MM.1S (cell line): Measurements from ENCODE around the gene KBTBD4.

Experiments
- DNase-seq: peaks from one replicate; pipeline ENCODE4 v3.0.0-alpha.2; 2015
- H2AFZ ChIP-seq: fragments of 300-600 bp; sonication (generic); 2 replicates; pipeline ENCODE4 v1.6.0; 2016; ENCODE audit warnings: antibody characterized with exemption, low read length
- H3F3A ChIP-seq: fragments of 300-600 bp; sonication (generic); 2 replicates; pipeline ENCODE4 v1.6.1; 2016; ENCODE audit warnings: mild to moderate bottlenecking, antibody characterized with exemption, low read length, moderate library complexity, mixed read lengths; ENCODE audit not compliant: insufficient read depth
- H3K27ac ChIP-seq: fragments of 300-600 bp; sonication (generic); 2 replicates; pipeline ENCODE4 v1.5.1; 2016; ENCODE audit warnings: mild to moderate bottlenecking, low read length
- H3K27me3 ChIP-seq: fragments of 300-600 bp; sonication (generic); replicated peaks from 2 replicates; pipeline ENCODE4 v1.6.0; 2016; ENCODE audit warnings: low read length; ENCODE audit not compliant: insufficient read depth
- H3K36me3 ChIP-seq: fragments of 300-600 bp; sonication (generic); replicated peaks from 2 replicates; pipeline ENCODE4 v1.6.1; 2016; ENCODE audit warnings: mild to moderate bottlenecking, low read length, mixed read lengths; ENCODE audit not compliant: insufficient read depth
- H3K4me1 ChIP-seq: fragments of 300-600 bp; sonication (generic); 2 replicates; pipeline ENCODE4 v1.6.1; 2016; ENCODE audit warnings: low read length, mixed read lengths
- H3K4me2 ChIP-seq: fragments of 300-600 bp; sonication (generic); 2 replicates; pipeline ENCODE4 v1.6.0; 2016; ENCODE audit warnings: low read depth, low read length
- H3K4me3 ChIP-seq: fragments of 300-600 bp; sonication (generic); 2 replicates; pipeline ENCODE4 v1.5.1; 2016; ENCODE audit warnings: low read length, mixed read lengths
- H3K79me2 ChIP-seq: fragments of 300-600 bp; sonication (generic); 2 replicates; pipeline ENCODE4 v1.6.1; 2016; ENCODE audit warnings: mixed run types, low read length, mixed read lengths
- H3K9ac ChIP-seq: fragments of 300-600 bp; sonication (generic); 2 replicates; pipeline ENCODE4 v1.6.1; 2016; ENCODE audit warnings: low read length, mixed read lengths
- H3K9me2 ChIP-seq: fragments of 300-600 bp; sonication (generic); replicated peaks from 2 replicates; pipeline ENCODE4 v1.6.1; 2016; ENCODE audit warnings: mild to moderate bottlenecking, low read length, mixed read lengths; ENCODE audit not compliant: insufficient read depth
- H3K9me3 ChIP-seq: fragments of 300-600 bp; sonication (generic); replicated peaks from 2 replicates; pipeline ENCODE4 v1.6.1; 2016; ENCODE audit warnings: mild to moderate bottlenecking, low read length, mixed read lengths; ENCODE audit not compliant: insufficient read depth
- H4K20me1 ChIP-seq: fragments of 300-600 bp; sonication (generic); 2 replicates; pipeline ENCODE4 v1.6.1; 2016; ENCODE audit warnings: mild to moderate bottlenecking, low read length, moderate library complexity, mixed read lengths; ENCODE audit not compliant: insufficient read depth
- CTCF ChIP-seq: fragments of 300-600 bp; sonication (generic); IDR thresholded peaks from 2 replicates; pipeline ENCODE4 v1.5.1; 2016; ENCODE audit warnings: antibody characterized with exemption, low read length, mixed read lengths
- EZH2 ChIP-seq: fragments of 300-600 bp; sonication (generic); optimal IDR thresholded peaks from 2 replicates; pipeline ENCODE3; 2017; ENCODE audit warnings: low read depth, mild to moderate bottlenecking, antibody characterized with exemption, low read length, mixed read lengths
- EZH2phosphoT487 ChIP-seq: fragments of 300-600 bp; sonication (generic); IDR thresholded peaks from 2 replicates; pipeline ENCODE4 v1.6.1; 2018; ENCODE audit warnings: antibody characterized with exemption, low read length

Gene KBTBD4

GRCh38 chr11:47592251-47592650, 13.5 kb upstream of the KBTBD4 start:
- Histone ChIP-seq H3K27ac (no peak overlapping the region), H3F3A (no peaks in the 10 kb centered on the region), H3K4me2 (no peak overlapping the region), H3K27me3 (no peaks in the 10 kb centered on the region), H3K4me3 (no peak overlapping the region), H3K4me1 (no peaks in the 10 kb centered on the region), H3K9me3 (no peaks in the 10 kb centered on the region), H3K36me3 (no peaks in the 10 kb centered on the region), H2AFZ (no peak overlapping the region), H4K20me1 (no peaks in the 10 kb centered on the region), H3K9ac (no peak overlapping the region), H3K9me2 (no peaks in the 10 kb centered on the region), H3K79me2 (no peaks in the 10 kb centered on the region)
- no peak for TF ChIP-seq EZH2phosphoT487
- TF ChIP-seq EZH2 = no peak
- no peak for TF ChIP-seq CTCF
- no peak for DNase-seq

- no peak overlapping the region for H2AFZ ChIP-seq
- no peak overlapping the region for H3K4me3 ChIP-seq
- H4K20me1 ChIP-seq = no peaks in the 10 kb centered on the region
- H3K9me2 ChIP-seq = no peaks in the 10 kb centered on the region
- no peak for DNase-seq
- no peak overlapping the region for H3K4me2 ChIP-seq
- H3K4me1 ChIP-seq = no peaks in the 10 kb centered on the region
- H3K27me3 ChIP-seq = no peaks in the 10 kb centered on the region
- no peaks in the 10 kb centered on the region for H3K79me2 ChIP-seq
- H3K36me3 ChIP-seq = no peaks in the 10 kb centered on the region
- H3K27ac ChIP-seq = no peak overlapping the region
- no peak for TF ChIP-seq CTCF
- TF ChIP-seq EZH2phosphoT487 = no peak
- no peak for TF ChIP-seq EZH2
- H3K9ac ChIP-seq = no peak overlapping the region
- no peaks in the 10 kb centered on the region for H3K9me3 ChIP-seq
- H3F3A ChIP-seq = no peaks in the 10 kb centered on the region
Measured at GRCh38 chr11:47591764-47592163, 13.0 kb upstream of the KBTBD4 start.

GRCh38 chr11:47589977-47590861, 11.4 kb upstream of the KBTBD4 start:
- Histone ChIP-seq H4K20me1 (no peaks in the 10 kb centered on the region), H3K9ac (no peak overlapping the region), H2AFZ (no peak overlapping the region), H3F3A (no peaks in the 10 kb centered on the region), H3K4me3 (no peak overlapping the region), H3K36me3 (no peaks in the 10 kb centered on the region), H3K27ac (no peak overlapping the region), H3K4me1 (no peaks in the 10 kb centered on the region), H3K4me2 (no peak overlapping the region), H3K79me2 (no peaks in the 10 kb centered on the region), H3K9me3 (no peaks in the 10 kb centered on the region), H3K27me3 (no peaks in the 10 kb centered on the region), H3K9me2 (no peaks in the 10 kb centered on the region)
- TF ChIP-seq CTCF = no peak
- no peak for TF ChIP-seq EZH2
- TF ChIP-seq EZH2phosphoT487 = no peak
- DNase-seq = no peak
